GM19397 (cell line): Measurements from ENCODE around the gene RPL9.
A peak's percentile ranks its signal among the peaks of the same experiment; 100 is the strongest.

ENCODE experiments used
- ATAC-seq: cut with Tn5 transposase; IDR thresholded peaks from one replicate; pipeline ENCODE4 v1.9.1; 2021; ENCODE audit warnings: mild to moderate bottlenecking, moderate library complexity; ENCODE audit not compliant: unreplicated experiment

RPL9 gene

DNA sequence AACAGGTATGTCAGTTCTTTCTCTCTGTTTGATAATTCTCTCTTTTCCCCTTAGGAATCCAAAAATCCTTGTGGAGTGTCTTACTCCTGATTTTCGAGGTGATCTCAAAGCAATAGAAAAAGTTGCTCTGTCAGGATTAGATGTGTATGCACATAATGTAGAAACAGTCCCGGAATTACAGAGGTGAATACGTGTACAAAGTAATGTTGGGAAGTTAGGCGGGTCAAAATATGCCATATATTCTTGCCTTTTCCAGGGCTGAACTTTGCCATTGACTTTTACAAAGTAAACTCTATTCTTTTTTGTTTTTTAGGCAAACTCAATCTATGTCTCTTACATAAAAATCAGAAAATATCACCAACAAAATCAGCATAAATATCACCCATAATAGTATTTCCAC, 8.7 kb upstream of the RPL9 start:
- no peak for ATAC-seq

DNA sequence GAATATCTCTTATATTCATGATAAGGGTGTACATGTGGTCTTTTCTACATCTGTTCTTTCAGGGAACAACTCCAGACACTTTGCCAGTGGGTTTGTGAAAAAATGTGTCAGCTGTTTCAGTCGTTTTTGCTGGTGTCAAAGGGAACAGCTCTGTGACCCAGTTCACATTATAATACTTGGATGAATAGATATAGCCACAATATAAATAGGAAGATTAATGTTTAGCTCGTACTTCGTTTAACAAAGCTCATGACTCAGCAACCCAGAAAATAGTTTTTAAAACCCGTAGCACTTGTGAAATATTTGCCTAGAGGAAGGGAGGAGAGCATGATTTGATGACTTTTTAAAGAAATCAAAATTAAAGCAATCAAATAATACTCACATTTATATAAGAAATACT, 8.0 kb upstream of the RPL9 start:
- ATAC-seq, result no peak

DNA sequence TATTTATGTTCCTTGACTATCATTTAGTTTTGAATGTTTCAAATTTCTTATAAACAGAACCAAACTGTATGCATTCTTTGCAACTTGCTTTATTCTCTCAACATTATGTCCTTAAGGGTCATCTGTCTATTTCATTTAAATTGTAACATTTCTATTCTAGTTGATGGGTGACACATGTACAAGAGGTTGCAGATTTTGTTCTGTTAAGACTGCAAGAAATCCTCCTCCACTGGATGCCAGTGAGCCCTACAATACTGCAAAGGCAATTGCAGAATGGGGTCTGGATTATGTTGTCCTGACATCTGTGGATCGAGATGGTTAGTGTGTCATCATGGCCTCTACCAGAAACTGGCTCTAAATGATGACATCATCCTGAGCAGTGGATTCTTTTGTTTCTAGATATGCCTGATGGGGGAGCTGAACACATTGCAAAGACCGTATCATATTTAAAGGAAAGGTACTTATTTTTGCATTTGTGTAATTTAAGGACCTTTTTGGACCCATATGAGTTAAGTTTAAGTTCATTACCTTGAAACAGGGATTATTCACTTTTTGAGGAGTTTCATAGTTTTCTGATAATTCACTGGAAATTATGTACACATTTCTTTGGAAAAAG, 6.3 kb upstream of the RPL9 start:
- ATAC-seq, result no peak

DNA sequence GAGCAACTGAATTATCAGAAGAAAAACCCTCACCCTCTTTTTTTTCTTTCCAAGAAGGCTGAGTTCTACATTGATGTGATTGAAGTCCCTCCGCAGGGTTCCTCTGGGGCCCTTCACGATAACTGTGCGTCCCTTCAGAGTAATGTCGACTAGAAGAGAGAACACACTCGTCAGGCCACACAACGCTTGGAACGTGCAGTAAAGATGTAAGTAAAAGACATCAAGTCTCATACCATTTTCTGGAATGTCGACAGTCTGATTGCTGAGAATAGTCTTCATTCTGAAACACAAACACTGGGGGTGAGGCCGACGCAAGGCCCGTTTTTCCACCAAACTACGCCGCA, 589 bp downstream of the RPL9 start:
- ATAC-seq, result peak; percentile 7

DNA sequence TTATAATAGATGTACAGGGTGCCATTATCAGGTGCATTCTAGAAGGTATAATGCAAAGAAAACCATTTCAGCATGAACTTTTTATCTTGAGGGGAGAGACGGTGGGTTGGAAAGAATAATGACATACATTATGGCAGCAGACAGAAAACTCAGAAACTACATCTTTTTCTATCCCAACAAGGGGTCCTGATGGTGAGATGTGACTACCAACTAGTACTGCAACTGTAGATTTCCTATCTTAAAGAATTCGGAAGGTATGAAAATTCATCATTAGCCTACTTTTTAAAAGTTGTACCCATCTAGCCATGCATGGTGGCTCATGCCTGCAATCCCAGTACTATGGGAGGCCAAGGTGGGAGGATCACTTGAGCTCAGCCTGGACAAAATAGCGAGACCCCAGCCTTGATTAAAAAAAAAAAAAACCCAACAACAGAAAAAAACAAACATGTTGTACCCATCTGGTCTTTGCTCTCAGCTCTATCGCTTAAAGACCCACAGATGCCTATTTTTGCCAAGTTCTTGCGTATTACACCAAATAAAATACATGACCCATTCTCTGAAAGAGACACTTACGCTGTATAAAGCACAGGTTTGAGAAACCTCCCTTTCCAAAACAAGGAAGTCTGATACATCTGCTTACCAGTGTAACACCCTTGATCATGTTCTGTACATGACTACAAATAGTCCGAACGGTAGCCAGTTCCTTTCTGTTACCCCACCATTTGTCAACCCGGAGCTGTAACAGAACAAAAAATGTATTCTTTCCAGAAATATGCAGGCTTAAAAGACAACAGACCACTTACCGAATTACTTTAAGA, 1.6 kb downstream of the RPL9 start:
- ATAC-seq, result no peak

DNA sequence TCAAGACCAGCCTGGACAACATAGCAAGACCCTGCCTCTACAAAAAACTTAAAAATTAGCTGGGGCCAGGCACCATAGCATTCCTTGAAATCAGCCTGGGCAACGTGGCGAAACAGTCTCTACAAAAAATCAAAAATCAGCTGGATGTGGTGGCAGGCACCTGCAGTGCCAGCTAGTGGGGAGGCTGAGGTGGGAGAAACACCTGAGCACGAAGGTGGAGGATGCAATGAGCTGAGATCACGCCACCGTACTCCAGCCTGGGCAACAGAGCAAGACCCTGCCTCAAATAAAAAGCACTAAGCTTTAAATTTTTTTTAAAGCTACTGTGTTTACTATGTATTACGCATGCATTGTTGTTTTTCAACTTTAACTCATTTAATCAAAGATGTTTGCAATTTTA, 3.2 kb downstream of the RPL9 start:
- no peak for ATAC-seq

DNA sequence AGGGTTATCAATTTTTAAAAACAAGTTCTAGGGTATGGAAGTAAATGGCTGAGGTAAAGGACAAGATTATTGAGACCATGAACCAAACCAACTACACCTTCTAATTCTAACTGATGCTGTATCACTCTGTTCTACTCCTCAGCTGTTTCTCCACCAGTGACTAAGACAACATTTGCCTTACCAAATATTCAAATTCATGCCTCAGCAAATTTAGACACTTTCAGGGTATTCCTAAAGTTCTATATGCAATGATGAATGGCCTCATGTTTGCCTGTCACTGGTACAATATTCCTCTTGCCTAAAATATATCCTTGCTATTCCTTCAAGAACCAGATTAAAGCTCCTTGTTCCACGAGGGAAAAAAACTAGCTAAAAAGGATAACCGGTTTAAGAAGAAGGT, 5.0 kb downstream of the RPL9 start:
- no peak for ATAC-seq

DNA sequence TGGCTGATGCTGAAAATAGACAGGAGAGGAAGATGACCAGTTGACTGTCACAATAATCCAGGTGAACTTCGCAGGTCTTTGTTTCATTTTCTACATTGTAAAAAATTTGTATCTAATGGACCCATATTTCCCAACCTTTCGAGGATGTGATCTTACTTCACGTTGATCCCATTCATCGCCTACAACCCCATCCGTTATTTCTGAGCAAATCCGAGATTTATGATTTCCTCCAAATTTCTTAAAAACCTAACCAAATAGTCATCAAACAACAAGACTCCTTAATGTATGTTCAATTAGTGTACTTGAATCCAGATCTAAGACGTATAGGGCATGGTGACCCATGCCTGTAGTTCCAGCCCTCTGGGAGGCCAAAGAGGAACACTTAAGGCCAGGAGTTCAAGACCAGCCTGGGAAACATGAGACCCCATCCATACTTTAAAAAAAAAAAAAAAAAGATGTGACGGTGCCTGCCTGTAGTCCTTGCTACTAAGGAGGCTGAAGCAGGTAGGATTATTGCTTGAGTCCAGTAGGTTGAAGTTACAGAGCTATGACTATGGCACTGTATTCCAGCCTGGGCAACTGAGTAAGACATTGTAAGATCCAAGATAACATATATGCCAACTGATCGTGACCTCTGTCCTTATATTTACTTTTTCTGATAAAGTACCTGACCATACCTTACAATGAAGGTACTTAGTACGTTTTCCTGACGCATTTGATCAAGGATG, 5.7 kb downstream of the RPL9 start:
- no peak for ATAC-seq

DNA sequence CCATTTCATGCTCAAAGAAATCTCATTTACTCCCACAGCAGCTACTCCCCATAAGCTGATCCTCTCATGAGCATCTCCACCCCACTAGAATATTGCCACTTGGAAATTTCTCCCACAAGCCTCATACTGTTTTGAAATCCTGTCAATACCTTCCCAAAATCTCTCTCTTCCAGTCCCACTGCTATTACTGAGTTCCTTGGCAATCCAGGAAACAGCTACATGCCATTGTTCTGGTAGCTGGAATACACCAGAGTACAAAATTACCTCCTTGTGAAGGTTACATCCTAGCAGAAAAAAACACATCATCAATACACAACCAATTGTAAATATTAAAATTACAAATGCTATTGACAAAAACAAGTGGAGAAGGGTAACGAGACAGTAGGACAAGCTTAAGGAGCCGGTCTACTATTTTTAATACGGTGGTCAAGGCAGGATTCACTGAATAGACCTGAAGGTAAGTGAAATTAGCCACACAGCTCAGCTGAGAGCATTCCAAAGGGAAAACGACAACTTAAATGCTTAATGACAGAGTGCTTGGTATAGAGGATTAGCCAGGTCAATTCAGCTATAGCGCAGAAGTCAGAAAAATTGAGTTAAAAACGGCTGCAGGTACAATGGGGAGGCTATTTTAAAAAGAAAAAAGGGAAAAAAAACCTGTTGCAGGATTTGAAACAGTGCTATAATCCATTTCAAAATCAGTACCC, 6.4 kb downstream of the RPL9 start:
- no peak for ATAC-seq

DNA sequence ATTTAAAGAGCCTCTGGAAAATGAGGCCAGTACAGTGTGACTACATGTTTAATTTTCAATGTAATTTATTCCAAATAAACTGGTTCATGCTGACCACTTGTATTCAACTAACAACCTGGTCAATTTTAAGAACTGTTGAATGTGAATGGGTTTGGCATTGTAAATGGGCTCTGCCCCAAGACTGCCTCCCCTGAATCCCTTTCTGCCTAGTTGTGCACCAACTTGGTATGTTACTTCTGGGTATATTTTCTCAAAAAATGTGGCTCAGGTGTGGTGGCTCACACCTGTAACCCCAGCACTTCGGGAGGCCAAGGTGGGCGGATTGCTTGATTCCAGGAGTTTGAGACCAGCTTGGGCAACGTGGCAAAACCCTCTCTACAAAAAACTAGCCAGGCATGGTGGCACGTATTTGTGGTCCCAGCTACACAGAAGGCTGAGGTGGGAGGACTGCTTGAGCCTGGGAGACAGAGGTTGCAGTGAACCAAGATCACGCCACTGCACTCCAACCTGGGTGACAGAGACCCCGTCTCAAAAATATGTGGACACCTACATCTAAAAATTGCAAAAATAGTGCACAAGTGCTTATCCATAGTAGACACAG, 7.2 kb downstream of the RPL9 start:
- no peak for ATAC-seq

DNA sequence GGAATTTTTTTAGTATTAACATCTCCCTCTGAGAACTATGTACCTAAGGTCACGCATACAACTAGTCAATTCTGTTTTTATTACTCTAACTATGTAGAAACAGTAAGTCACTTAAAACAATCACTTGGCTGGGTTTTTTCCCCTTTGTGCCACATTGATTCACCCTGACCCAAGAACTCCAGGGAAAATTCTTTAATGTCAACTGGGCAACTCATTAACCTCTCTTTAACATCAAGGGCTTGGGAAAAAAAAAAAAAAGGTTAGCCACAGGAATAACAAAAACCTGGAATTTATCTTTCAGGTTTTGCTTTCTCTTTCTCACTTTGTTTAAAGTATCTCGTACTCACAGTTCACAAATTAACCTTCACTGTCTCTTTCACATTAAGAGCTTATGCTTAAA, 8.1 kb downstream of the RPL9 start:
- ATAC-seq, result no peak

DNA sequence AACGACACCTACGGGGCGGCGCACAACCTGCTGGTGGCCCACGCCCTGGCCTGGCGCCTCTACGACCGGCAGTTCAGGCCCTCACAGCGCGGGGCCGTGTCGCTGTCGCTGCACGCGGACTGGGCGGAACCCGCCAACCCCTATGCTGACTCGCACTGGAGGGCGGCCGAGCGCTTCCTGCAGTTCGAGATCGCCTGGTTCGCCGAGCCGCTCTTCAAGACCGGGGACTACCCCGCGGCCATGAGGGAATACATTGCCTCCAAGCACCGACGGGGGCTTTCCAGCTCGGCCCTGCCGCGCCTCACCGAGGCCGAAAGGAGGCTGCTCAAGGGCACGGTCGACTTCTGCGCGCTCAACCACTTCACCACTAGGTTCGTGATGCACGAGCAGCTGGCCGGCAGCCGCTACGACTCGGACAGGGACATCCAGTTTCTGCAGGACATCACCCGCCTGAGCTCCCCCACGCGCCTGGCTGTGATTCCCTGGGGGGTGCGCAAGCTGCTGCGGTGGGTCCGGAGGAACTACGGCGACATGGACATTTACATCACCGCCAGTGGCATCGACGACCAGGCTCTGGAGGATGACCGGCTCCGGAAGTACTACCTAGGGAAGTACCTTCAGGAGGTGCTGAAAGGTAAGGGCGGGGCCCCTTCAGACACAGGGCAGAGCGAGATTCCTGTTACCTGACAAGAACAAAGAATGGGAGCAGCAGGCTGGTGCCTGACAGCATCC, 11.7 kb downstream of the RPL9 start:
- peak; percentile 86 for ATAC-seq

DNA sequence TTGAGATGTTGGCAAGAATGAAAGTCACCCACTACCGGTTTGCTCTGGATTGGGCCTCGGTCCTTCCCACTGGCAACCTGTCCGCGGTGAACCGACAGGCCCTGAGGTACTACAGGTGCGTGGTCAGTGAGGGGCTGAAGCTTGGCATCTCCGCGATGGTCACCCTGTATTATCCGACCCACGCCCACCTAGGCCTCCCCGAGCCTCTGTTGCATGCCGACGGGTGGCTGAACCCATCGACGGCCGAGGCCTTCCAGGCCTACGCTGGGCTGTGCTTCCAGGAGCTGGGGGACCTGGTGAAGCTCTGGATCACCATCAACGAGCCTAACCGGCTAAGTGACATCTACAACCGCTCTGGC, 12.3 kb downstream of the RPL9 start:
- ATAC-seq, result no peak

DNA sequence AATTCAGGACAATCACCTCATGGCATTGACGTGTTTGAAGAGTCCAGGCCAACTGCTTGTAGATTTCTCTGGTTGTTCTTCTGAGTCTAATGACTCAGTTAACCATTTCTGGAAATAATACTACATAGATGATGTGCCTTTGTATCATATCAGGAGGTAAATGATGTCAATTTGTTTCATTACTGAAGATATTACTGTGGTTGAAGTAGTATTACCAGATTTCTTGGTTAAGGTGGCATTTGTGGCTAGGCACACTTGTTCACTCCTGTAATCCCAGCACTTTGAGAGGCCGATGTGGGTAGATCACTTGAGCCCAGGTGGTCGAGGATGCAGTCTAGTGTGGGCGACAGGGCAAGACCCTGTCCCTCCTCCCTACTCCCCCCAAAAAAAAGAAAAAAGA, 15.7 kb downstream of the RPL9 start:
- no peak for ATAC-seq

DNA sequence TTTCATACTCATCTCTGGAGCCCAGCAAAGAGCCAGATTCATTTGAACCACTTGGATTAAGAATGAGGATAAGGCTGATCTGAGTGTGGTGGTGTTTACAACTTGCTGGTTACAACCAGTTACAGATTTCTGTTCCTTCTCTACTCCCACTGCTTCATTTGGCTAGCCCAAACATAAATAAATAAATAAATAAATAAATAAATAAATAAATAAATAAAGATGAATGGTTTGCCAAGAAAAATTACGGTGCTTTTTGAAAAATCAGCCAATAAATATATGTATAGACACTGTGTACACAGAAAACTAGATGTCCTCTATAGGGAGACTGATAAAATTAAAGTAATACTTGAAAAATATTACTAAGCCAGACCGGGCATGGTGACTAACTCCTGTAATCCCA, 17.1 kb downstream of the RPL9 start:
- no peak for ATAC-seq

DNA sequence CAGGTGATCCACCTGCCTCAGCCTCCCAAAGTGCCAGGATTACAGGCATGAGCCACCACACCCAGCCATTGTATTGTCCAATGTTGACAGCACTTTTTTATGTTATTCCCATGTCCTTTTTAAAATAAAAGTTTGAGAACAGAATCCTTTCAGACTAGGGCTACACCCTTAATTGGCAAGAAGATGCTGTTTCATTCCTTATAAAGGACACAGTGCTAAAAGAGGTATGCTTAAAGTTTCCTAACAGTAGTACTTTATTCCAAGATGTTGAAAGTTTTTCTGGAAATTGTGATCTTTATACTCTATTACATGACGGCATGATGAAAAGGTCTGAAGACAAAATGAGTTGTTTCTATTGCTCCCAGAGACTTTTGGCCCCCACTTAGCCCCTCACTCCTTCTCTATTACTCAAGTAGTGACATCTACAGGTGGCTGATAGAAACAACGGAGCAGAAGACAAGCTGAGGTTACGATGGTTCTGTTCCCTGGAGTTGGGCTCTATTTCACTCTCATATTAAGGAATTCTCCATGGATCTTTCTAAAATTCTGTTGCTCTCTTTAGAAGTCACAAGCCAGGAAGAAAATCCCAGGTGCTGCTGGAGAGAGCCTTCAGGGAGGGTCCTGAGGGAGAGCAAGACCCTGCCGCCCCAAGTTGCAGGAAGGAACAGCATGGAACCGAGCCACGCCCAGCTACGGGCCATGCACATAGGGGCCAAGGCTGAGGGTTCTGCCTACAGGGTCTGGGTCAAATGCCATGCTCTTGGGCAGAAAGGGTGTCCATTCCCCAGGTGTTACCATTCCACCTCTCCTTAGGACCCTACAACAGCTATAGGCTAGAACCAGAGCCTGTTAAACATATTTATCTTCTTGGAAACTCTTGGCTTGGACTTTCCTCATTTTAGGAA, 22.8 kb downstream of the RPL9 start:
- no peak for ATAC-seq

DNA sequence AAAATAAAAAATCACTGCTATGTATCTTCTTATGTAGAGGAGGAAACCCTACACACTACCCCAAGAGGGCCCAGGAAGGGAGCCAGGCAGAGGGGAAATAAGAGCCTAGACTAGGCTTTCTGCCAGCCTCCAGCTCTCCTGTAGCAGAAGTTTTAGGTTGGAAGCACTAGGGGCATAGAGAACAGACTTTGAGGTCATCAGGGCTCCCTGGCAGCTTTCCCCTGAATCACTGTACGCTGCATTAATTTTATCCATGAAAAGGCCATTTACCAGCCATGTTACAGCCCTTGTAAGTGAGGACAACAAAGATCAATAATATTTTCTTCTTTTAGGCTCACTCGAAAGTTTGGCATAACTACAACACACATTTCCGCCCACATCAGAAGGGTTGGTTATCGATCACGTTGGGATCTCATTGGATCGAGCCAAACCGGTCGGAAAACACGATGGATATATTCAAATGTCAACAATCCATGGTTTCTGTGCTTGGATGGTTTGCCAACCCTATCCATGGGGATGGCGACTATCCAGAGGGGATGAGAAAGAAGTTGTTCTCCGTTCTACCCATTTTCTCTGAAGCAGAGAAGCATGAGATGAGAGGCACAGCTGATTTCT, 24.7 kb downstream of the RPL9 start:
- ATAC-seq, result no peak

DNA sequence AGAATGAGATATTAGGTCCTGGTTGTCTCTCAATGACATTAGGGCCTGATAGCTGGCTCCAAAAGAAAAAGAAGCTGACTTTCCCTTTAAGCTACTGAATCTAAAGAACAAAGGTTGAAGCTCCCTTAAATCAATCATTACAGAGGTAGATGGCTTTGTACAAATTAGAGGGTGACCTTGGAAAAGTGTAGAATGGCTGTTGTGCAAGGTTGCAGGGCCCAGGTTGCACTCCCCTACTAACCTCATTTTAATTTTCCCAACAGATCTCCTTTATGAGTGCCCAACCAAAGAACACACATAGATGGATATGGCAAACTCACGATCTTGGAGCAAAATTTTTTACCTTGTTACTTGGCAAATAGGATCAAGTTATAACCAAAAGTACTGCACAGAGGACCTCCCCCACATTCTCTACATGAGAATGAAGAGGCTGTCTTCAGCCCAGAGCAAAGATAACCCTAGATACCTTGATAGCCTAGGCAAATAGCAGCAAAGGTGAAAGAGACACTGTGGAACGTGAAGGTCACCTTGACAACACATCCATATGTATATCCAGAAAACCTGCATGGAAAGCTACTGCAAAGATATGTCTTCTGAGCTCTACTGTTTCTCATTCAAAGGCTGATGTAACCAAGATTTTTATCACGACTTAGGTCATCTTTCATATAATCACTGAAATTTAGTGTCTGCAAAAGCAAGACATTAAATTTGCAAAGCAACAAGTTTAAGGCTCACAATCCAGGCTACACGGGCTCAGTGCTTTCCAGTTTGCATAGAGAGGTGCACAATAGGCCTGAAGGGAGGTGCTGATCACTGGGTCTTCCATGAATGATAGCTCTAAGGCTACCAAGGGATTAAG, 29.0 kb downstream of the RPL9 start:
- no peak for ATAC-seq
